ENCODE results near the gene NEMP1. TPM values are rescaled to one million over a fixed set of nuclear protein-coding genes. Genes with fewer than 3 reads are reported as not detected.

The NEMP1 gene
- total and polyA plus RNA-seq, 2 donors: 8.5 to 18.0 TPM

- no peaks in the 10 kb centered on the region for H3K36me3 ChIP-seq (ENCODE audit: insufficient read depth)
- 82% methylated on average over 12 of the region's 12 CpGs for WGBS
These were observed 21.2 kb upstream of the NEMP1 start for GRCh38 chr12:57099766-57100165.

GRCh38 chr12:57099047-57099714, 20.6 kb upstream of the NEMP1 start:
- no peak for DNase-seq (ENCODE audit: extremely low spot score)
- Histone ChIP-seq H3K4me1 (ENCODE audit: insufficient read depth) (no peaks in the 10 kb centered on the region), H3K36me3 (ENCODE audit: insufficient read depth) (no peaks in the 10 kb centered on the region), H3K27ac (ENCODE audit: low read depth) (no peak overlapping the region), H3K4me3 (ENCODE audit: low read depth, low read length) (no peak overlapping the region)
- 86% methylated on average over 11 of the region's 11 CpGs for WGBS

More at GRCh38 chr12:57099766-57100165, 21.2 kb upstream of the NEMP1 start:
- no peak overlapping the region for H3K27ac ChIP-seq (ENCODE audit: low read depth)
- H3K4me1 ChIP-seq (ENCODE audit: insufficient read depth): no peaks in the 10 kb centered on the region
- no peak overlapping the region for H3K4me3 ChIP-seq (ENCODE audit: low read depth, low read length)
- DNase-seq (ENCODE audit: extremely low spot score): no peak

GRCh38 chr12:57098546-57098945, 20.0 kb upstream of the NEMP1 start:
- Histone ChIP-seq H3K27ac (ENCODE audit: low read depth) (no peak overlapping the region), H3K4me1 (ENCODE audit: insufficient read depth) (no peaks in the 10 kb centered on the region), H3K36me3 (ENCODE audit: insufficient read depth) (no peaks in the 10 kb centered on the region), H3K4me3 (ENCODE audit: low read depth, low read length) (no peak overlapping the region)
- WGBS: 90% methylated on average over 1 of the region's 1 CpG
- no peak for DNase-seq (ENCODE audit: extremely low spot score)

- H3K4me3 ChIP-seq (ENCODE audit: low read depth, low read length): no peak overlapping the region
- DNase-seq (ENCODE audit: extremely low spot score): no peak
- no peaks in the 10 kb centered on the region for H3K36me3 ChIP-seq (ENCODE audit: insufficient read depth)
- H3K4me1 ChIP-seq (ENCODE audit: insufficient read depth): no peaks in the 10 kb centered on the region
- H3K27ac ChIP-seq (ENCODE audit: low read depth): no peak overlapping the region
- WGBS: 83% methylated on average over 8 of the region's 8 CpGs
These were observed 18.9 kb upstream of the NEMP1 start for GRCh38 chr12:57097554-57097835.

- DNase-seq (ENCODE audit: extremely low spot score): no peak
- Histone ChIP-seq H3K27ac (ENCODE audit: low read depth) (peak overlapping the region; percentile 30), H3K4me3 (ENCODE audit: low read depth, low read length) (no peak overlapping the region), H3K4me1 (ENCODE audit: insufficient read depth) (no peaks in the 10 kb centered on the region), H3K36me3 (ENCODE audit: insufficient read depth) (no peaks in the 10 kb centered on the region)
- WGBS: 82% methylated on average over 8 of the region's 8 CpGs
These were observed 18.4 kb upstream of the NEMP1 start for GRCh38 chr12:57096748-57097553.

- WGBS: 77% methylated on average over 6 of the region's 6 CpGs
- Histone ChIP-seq H3K36me3 (ENCODE audit: insufficient read depth) (no peaks in the 10 kb centered on the region), H3K4me3 (ENCODE audit: low read depth, low read length) (no peak overlapping the region), H3K4me1 (ENCODE audit: insufficient read depth) (no peaks in the 10 kb centered on the region), H3K27ac (ENCODE audit: low read depth) (no peak overlapping the region)
- peak; percentile 55 for DNase-seq (ENCODE audit: extremely low spot score)
These were observed 17.5 kb upstream of the NEMP1 start for GRCh38 chr12:57096099-57096572.

- H3K36me3 ChIP-seq (ENCODE audit: insufficient read depth): no peaks in the 10 kb centered on the region
- no peak overlapping the region for H3K4me3 ChIP-seq (ENCODE audit: low read depth, low read length)
- no peaks in the 10 kb centered on the region for H3K4me1 ChIP-seq (ENCODE audit: insufficient read depth)
- peak overlapping the region; percentile 18 for H3K27ac ChIP-seq (ENCODE audit: low read depth)
- 81% methylated on average over 3 of the region's 3 CpGs for WGBS
- DNase-seq (ENCODE audit: extremely low spot score): no peak
These were observed 16.8 kb upstream of the NEMP1 start for GRCh38 chr12:57095440-57095839.

GRCh38 chr12:57094208-57095160, 15.9 kb upstream of the NEMP1 start:
- Histone ChIP-seq H3K4me1 (ENCODE audit: insufficient read depth) (no peaks in the 10 kb centered on the region), H3K4me3 (ENCODE audit: low read depth, low read length) (no peak overlapping the region), H3K27ac (ENCODE audit: low read depth) (peak overlapping the region; percentile 74), H3K36me3 (ENCODE audit: insufficient read depth) (no peaks in the 10 kb centered on the region)
- 43% methylated on average over 15 of the region's 15 CpGs for WGBS
- no peak for DNase-seq (ENCODE audit: extremely low spot score)

GRCh38 chr12:57093415-57094207, 15.0 kb upstream of the NEMP1 start:
- Histone ChIP-seq H3K4me3 (ENCODE audit: low read depth, low read length) (no peak overlapping the region), H3K27ac (ENCODE audit: low read depth) (peak overlapping the region; percentile 74), H3K4me1 (ENCODE audit: insufficient read depth) (no peaks in the 10 kb centered on the region), H3K36me3 (ENCODE audit: insufficient read depth) (no peaks in the 10 kb centered on the region)
- WGBS: 32% methylated on average over 24 of the region's 24 CpGs
- peak; percentile 51 for DNase-seq (ENCODE audit: extremely low spot score)

GRCh38 chr12:57092876-57093414, 14.4 kb upstream of the NEMP1 start:
- WGBS: 78% methylated on average over 4 of the region's 4 CpGs
- Histone ChIP-seq H3K27ac (ENCODE audit: low read depth) (peak overlapping the region; percentile 48), H3K4me3 (ENCODE audit: low read depth, low read length) (no peak overlapping the region), H3K36me3 (ENCODE audit: insufficient read depth) (no peaks in the 10 kb centered on the region), H3K4me1 (ENCODE audit: insufficient read depth) (no peaks in the 10 kb centered on the region)
- DNase-seq (ENCODE audit: extremely low spot score): no peak

- no peak for DNase-seq (ENCODE audit: extremely low spot score)
- no peak overlapping the region for H3K4me3 ChIP-seq (ENCODE audit: low read depth, low read length)
- 69% methylated on average over 5 of the region's 5 CpGs for WGBS
- no peak overlapping the region for H3K27ac ChIP-seq (ENCODE audit: low read depth)
- no peaks in the 10 kb centered on the region for H3K36me3 ChIP-seq (ENCODE audit: insufficient read depth)
- H3K4me1 ChIP-seq (ENCODE audit: insufficient read depth): no peaks in the 10 kb centered on the region
These were observed 13.9 kb upstream of the NEMP1 start for GRCh38 chr12:57092529-57092862.

GRCh38 chr12:57091638-57092528, 13.3 kb upstream of the NEMP1 start:
- DNase-seq (ENCODE audit: extremely low spot score): no peak
- H3K36me3 ChIP-seq (ENCODE audit: insufficient read depth): no peaks in the 10 kb centered on the region
- no peaks in the 10 kb centered on the region for H3K4me1 ChIP-seq (ENCODE audit: insufficient read depth)
- H3K27ac ChIP-seq (ENCODE audit: low read depth): no peak overlapping the region
- 71% methylated on average over 25 of the region's 25 CpGs for WGBS
- H3K4me3 ChIP-seq (ENCODE audit: low read depth, low read length): no peak overlapping the region
